Activated T-helper 9 cell treated with anti-CD3 and anti-CD28 coated beads, Interleukin-2, amount 50 U/mL, for 16 hours (primary cell): ENCODE results near the gene NKX1-1.
"Not testable (repeated sequence)": the region's sequence is repeated elsewhere in the genome, so short reads cannot be mapped to it uniquely, and the experiment has no call there.

ENCODE experiments used
- DNase-seq: peaks from one replicate; pipeline ENCODE4 v3.0.0-alpha.2; 2020; ENCODE audit warnings: low read depth

The NKX1-1 gene

GRCh38 chr4:1404573-1405253, 1.5 kb downstream of the NKX1-1 start:
- DNase-seq: no peak

GRCh38 chr4:1403591-1404572, 2.4 kb downstream of the NKX1-1 start:
- DNase-seq: no peak

GRCh38 chr4:1403177-1403583, 3.1 kb downstream of the NKX1-1 start:
- DNase-seq: no peak

- no peak for DNase-seq
These were observed 3.6 kb downstream of the NKX1-1 start for GRCh38 chr4:1402516-1403091.

- DNase-seq: no peak
These were observed 4.2 kb downstream of the NKX1-1 start for GRCh38 chr4:1402021-1402515.

GRCh38 chr4:1401409-1402020, 4.7 kb downstream of the NKX1-1 start:
- DNase-seq: no peak

- no peak for DNase-seq
These were observed 5.3 kb downstream of the NKX1-1 start for GRCh38 chr4:1400831-1401408.

GRCh38 chr4:1400191-1400805, 5.9 kb downstream of the NKX1-1 start:
- no peak for DNase-seq

- no peak for DNase-seq
These were observed 6.6 kb downstream of the NKX1-1 start for GRCh38 chr4:1399508-1400190.

- no peak for DNase-seq
These were observed 7.3 kb downstream of the NKX1-1 start for GRCh38 chr4:1398681-1399507.

- no peak for DNase-seq
These were observed 9.3 kb downstream of the NKX1-1 start for GRCh38 chr4:1396806-1397455.

- DNase-seq: no peak
These were observed 10.1 kb downstream of the NKX1-1 start for GRCh38 chr4:1395941-1396805.

GRCh38 chr4:1395389-1395820, 10.8 kb downstream of the NKX1-1 start:
- not testable (repeated sequence) for DNase-seq

GRCh38 chr4:1394554-1395388, 11.5 kb downstream of the NKX1-1 start:
- not testable (repeated sequence) for DNase-seq

- no peak for DNase-seq
These were observed 12.4 kb downstream of the NKX1-1 start for GRCh38 chr4:1393866-1394265.

GRCh38 chr4:1393363-1393762, 12.9 kb downstream of the NKX1-1 start:
- not testable (repeated sequence) for DNase-seq
